Hypothalamus (tissue), 51 donors: Measurements from ENCODE around the gene MAGED1.
A peak's percentile ranks its signal among the peaks of the same experiment; 100 is the strongest.

Experiments
- DNase-seq, 51 donors: peaks; one replicate each; lab custom pipeline; 2025; lab: John Stamatoyannopoulos, UW

MAGED1 gene, protein sequence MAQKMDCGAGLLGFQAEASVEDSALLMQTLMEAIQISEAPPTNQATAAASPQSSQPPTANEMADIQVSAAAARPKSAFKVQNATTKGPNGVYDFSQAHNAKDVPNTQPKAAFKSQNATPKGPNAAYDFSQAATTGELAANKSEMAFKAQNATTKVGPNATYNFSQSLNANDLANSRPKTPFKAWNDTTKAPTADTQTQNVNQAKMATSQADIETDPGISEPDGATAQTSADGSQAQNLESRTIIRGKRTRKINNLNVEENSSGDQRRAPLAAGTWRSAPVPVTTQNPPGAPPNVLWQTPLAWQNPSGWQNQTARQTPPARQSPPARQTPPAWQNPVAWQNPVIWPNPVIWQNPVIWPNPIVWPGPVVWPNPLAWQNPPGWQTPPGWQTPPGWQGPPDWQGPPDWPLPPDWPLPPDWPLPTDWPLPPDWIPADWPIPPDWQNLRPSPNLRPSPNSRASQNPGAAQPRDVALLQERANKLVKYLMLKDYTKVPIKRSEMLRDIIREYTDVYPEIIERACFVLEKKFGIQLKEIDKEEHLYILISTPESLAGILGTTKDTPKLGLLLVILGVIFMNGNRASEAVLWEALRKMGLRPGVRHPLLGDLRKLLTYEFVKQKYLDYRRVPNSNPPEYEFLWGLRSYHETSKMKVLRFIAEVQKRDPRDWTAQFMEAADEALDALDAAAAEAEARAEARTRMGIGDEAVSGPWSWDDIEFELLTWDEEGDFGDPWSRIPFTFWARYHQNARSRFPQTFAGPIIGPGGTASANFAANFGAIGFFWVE

GRCh38 chrX:51892921-51893745 is at the start of gene MAGED1:
Gene MAGED1, plus strand, starts transcription at chrX:51893623. Its CDS starts 682 bp downstream, at chrX:51894305.
- peak; percentile 11 to 93 (median 79) for DNase-seq

GRCh38 chrX:51847463-51847862 is 46.0 kb upstream of the MAGED1 start:
- no peak for DNase-seq

DNA sequence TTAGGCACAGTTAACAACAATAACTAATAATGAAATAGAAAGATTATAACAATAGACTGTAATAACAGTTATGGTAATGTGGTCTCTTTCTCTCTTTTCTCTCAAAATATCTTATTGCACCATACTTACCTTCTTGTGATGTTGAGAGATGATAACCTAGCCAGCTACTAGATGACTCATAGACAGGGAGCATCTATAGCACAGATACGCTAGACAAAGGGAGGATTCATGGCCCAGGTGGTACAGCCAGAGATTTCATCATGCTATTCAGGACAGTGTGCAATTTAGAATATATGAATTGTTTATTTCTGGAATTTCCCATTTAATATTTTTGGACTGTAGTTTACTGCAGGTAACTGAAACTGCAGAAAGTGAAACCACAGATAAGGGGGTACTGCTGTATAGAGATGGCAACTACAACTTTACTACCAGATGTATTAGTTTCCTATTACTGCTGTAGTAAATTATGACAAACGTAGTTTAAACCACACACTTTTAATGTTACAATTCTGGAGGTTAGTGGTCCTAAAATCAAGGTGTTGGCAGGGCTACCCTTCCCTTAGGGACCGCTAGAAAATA is 41.8 kb upstream of the MAGED1 start:
- no peak for DNase-seq

DNA sequence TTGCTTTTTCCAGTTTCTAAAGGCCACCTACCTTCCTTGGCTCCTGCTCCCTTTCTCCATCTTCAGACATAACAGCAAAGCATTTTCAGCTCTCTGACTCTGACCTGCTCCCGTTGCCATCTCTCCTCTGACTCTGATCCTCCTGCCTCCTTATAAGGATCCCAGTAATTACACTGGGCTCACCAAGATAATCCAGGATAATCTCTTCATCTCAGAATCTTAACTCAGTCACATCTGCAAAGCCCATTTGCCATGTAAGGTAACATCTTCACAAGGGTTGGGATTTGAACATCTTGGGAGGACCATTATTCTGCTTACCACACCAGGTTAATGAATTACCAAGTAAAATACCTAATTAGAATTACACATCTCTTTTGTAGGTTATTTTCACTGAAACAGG is 41.3 kb upstream of the MAGED1 start:
- no peak for DNase-seq

DNA sequence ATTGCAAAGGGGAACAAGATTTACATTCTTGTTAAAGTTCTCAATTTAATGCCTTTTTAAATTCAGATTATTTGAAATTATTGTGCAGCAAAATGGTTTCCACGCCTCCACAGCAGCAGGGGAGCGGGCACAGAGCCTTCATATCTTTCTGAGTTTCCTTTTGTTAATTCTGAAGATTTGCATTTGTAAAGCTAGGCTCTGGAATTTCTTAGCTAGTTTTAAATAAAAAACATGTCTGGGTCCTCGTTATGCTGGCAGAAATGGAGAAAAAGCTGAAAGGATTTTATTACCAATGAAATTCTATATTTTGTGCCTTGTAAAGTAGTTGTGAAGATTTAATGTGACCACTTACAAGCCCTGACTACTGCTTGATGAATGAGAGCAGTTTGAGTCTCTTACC is 40.8 kb upstream of the MAGED1 start:
- peak in 1 of 51 donors; percentile 0 for DNase-seq

DNA sequence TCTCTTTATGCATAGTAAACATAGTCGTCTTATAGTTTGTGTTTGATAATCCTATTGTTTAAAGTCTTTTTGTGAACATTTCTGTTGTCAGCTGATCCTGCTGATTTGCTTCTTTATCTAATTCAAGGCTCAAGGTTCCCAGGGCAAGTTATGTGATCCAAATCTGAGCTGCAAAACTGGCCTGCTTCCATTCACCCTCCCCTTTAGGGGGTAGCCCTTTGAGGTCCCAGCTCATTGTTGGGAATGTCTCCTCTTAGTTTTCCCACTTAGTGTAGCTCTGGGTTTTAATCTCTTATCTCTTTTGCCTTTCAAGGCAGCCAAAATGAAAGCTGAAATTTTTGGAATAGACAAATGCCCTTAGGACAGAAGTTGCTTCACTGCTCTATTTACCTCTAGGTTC is 40.2 kb upstream of the MAGED1 start:
- no peak for DNase-seq

DNA sequence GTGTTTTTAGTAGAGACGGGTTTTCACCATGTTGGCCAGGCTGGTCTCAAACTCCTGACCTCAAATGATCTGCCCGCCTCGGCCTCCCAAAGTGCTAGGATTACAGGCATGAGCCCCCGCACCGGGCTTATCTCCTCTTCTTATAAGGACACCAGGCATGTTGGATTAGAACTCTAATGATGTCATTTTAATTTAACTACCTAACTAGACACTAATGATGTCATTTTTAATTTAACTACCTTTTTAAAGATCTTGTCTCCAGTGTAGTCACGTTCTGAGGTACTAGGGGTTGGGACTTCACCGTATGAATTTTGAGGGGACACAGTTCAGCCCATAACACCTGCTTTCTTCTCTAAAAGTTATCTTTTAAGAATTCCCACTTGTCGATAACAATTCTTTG is 37.7 kb upstream of the MAGED1 start:
- no peak for DNase-seq

GRCh38 chrX:51857159-51857733 is 36.2 kb upstream of the MAGED1 start:
- DNase-seq, result no peak

DNA sequence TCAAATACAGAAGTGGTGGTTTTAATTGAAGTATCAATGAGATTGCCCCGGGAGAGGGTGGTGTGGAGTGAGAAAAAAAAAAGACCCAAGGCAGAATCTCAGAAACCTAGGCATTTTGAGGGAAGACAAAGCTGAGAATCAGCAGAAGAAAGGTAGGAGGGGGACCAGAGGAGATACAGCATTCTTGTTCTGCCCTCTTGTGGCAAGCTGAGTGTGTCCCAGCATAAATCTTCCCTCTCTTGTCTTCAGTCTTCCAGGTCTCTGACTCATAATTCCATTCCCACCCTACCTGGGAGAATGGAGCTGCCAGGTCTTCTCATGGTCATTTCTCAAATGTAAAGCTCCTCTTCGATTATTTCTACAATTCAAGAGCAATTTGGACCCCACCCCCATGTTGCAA is 32.7 kb upstream of the MAGED1 start:
- peak in 14 of 51 donors; percentile 0 to 17 (median 2) for DNase-seq

DNA sequence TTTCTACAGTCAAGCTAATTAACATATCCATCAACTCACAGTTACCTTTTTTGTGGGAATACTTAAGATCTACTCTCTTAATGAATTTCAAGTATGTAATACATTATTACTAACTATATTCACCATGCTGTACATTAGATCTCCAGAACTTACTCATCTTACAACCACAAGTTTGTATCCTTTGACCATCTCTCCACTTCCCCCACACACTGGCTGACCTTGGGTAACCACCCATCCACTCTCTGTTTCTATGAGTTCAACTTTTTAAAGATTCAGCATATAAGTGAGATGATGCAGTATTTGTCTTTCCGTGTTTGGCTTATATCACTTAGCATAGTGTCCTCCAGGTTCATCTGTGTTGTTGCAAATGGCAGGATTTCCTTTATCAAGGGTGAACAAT is 30.5 kb upstream of the MAGED1 start:
- no peak for DNase-seq

DNA sequence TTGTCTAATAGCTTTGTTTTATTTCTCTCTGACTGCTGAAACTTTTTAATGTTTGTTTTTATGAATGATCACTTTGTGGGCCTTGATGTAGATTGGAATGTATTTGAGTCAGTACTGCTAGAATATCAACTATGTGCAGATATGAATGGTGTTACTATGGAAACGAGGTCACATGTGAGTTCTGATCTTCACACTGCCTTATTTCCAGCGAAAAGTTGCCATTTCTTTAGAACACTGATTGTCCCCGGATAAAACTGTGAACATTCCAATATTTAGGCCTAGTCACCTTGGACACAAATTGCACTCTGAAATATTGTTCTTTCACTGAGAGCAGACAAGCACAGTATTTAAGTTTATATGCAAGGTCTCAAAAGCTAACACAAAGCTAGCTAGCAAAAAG is 27.2 kb upstream of the MAGED1 start:
- DNase-seq, result no peak

DNA sequence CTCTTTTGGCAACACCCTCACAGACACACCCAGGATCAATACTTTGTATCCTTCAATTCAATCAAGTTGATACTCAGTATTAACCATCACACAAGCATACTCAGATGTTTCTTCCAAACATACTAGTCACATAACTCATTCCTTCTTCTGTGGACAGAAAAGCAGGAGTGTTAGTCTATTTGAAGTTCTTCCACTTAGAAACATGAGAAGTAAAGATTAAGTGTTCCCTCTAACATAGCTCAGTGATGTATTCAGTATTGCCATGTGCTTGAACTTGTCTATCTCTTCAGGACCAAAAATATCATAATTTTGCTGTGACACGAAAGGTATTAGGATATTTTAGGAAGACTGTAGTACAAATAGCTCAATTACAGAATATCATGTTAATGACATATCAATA is 25.8 kb upstream of the MAGED1 start:
- DNase-seq, result no peak

DNA sequence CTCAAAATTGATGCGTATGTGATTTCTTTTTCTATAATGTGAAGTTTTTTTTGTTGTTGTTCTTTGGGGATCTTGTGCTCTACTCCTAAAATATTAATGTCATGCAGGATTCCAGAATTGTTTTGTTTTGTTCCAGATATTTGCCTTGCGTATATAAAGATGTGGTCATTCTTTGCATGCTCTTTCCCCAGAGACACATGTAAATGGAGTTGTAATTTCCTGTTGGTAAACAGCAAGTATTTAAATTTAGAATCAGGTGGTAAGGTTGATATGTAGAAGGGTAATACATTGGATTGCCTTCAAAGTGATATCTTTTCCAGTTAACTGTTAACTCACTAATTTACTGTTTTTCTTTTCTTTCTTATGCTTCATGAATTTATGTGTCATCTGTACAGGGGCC is 23.1 kb upstream of the MAGED1 start:
- DNase-seq, result no peak

DNA sequence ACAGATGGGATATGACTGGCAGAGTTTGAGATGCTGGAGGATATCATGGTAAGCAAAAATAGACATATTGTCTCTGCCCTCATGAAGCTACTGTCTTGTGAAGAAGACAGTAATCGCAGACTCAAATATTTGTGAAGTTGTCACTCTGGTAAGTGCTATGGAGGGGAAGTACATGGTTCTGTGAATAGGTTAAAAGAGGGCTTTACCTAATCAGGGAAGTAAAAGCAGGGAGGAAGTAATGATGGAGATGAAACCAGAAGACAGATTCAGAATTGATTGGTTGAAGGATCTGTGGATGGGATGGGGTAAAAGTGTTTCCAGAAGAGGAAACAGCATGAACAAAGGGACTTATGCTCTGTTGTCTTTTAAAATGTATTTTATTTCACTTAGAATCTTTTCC is 19.3 kb upstream of the MAGED1 start:
- DNase-seq, result no peak

DNA sequence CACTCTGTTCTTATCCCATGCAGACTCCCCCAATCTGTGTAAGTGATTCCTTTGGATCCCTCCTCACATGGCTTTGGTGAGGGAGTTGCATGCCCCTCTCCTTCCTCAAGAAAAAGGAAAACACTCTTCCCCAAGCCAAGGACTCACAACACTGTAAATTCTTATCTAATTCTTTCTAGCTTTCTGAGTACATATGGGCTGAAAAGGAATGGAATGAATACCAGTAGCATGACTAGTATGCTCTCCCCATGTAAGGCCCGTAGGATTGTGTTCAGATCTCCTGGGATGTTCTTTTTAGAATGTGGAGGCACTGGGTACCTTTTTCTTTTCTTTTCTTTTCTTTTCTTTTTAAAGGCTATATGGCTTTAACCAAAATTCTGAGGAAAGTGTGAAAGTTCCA is 17.0 kb upstream of the MAGED1 start:
- DNase-seq, result no peak

DNA sequence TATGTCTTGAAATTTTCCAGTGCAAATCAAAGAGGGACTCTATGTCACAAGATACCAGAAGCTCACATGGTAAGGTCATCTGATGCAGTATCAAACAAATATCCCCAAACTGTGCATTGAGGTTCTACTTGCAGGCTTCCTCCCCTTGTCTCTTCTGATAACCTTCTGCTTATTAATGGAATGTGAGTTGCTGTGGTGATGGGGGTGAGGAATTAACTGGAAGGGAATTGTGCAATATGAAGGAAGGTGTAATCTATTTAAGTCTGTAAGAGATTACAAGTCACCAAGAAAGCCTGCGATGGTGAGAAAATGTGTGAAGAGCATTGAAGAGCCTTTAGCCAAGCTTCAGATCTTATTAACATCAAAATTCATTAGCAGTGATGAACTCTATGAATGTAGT is 15.4 kb upstream of the MAGED1 start:
- DNase-seq, result no peak

DNA sequence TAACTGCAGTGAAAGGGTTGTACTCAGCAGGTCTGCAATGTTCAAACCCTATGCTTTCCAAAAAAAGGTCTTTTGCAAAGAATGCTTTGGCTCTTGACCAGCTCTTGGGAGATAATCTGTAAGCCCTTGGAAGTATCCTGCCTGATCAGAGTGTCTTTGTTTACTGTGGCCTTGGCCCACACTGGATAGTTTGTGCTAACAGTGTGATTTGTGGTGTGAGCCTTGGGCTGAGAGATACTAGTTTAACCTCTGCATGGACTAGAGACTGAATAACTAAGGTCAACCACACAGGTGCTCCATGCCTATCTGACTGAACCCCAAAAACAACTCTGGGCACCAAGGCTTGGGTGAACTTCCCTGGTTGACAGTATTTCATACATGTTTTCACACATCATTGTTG is 3.6 kb upstream of the MAGED1 start:
- no peak for DNase-seq

- DNase-seq, result no peak
Observed at GRCh38 chrX:51891245-51891644, 2.2 kb upstream of the MAGED1 start.

- peak in 29 of 51 donors; percentile 0 to 48 (median 17) for DNase-seq
Observed at GRCh38 chrX:51891821-51892551, 1.4 kb upstream of the MAGED1 start.
